Measurements from ENCODE around the gene PTPRD.

DNA sequence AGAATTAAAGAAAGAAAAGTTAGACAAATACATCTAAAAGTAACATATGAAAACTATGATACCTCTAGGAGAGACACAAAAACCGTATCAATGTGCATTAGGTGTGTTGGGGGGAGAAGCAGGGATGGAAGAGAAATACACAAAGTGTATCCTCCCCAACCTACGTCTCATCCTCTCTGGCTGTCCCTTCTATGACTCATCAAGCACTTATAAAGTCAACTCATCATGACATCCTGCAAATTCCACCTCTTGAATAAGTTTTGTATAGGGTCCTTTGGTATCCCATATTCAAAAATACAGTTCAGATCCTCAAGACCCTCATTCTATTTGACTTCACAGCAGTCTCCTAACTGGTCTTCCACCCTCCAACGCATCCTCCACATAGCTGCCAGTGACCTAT is 1895.7 kb downstream of the PTPRD start:
- TF ChIP-seq, protein P1, sequence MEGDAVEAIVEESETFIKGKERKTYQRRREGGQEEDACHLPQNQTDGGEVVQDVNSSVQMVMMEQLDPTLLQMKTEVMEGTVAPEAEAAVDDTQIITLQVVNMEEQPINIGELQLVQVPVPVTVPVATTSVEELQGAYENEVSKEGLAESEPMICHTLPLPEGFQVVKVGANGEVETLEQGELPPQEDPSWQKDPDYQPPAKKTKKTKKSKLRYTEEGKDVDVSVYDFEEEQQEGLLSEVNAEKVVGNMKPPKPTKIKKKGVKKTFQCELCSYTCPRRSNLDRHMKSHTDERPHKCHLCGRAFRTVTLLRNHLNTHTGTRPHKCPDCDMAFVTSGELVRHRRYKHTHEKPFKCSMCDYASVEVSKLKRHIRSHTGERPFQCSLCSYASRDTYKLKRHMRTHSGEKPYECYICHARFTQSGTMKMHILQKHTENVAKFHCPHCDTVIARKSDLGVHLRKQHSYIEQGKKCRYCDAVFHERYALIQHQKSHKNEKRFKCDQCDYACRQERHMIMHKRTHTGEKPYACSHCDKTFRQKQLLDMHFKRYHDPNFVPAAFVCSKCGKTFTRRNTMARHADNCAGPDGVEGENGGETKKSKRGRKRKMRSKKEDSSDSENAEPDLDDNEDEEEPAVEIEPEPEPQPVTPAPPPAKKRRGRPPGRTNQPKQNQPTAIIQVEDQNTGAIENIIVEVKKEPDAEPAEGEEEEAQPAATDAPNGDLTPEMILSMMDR (IDR thresholded peaks at IDR 0.05), result no peak
- TF ChIP-seq POLR2A (IDR thresholded peaks at IDR 0.05) (no peak), POLR2AphosphoS5 (IDR thresholded peaks at IDR 0.05) (no peak)
